K562 (cell line): Measurements from ENCODE around the gene EPHB4. TPM values are rescaled to one million over a fixed set of nuclear protein-coding genes. Genes with fewer than 3 reads are reported as not detected.

Source experiments
- ATF7 ChIP-seq: fragments of 450-650 bp; IDR thresholded peaks from 2 replicates; pipeline ENCODE4 v1.7.1; 2014; ENCODE audit warnings: mild to moderate bottlenecking, moderate library complexity
- SMARCA4 ChIP-seq: fragments of 450-650 bp; IDR thresholded peaks from 2 replicates; pipeline ENCODE4 v1.6.1; 2016
- polyA plus RNA-seq, 8 experiments: library from polyadenylated mRNA; depleted of rRNA in 4 of 8; stranded (reverse) in 5 of 8; unstranded in 3 of 8; fragments of >200 nt; fragmentation: Nextera tagmentation in 2 of 8; fragmentation: Illumina TruSeq in 1 of 8; extraction: Ambion mirVana in 2 of 8; extraction: Trizol in 1 of 8; gene quantifications; 2 replicates each; pipeline versions ENCODE4 v1.2.1 to v1.2.3, GENCODE V29; 2011 to 2014; ENCODE audit warnings: inconsistent platforms in 1 of 8, missing spikeins in 1 of 8
- total RNA-seq, 7 experiments: library from RNA; depleted of rRNA in 6 of 7; stranded (reverse); fragments of >200 nt in 6 of 7; fragmentation: Illumina TruSeq in 2 of 7; extraction: Trizol in 2 of 7; gene quantifications; 2 replicates each; pipeline versions ENCODE4 v1.2.1 to v1.2.3, GENCODE V29; 2011 to 2021; ENCODE audit warnings: low replicate concordance in 1 of 7
- TF ChIP-seq, protein P1 (sequence below): sonication (generic); formaldehyde crosslinking; IDR thresholded peaks from 2 replicates; pipeline ENCODE4 v1.8.0; 2023; ENCODE audit warnings: missing genetic modification reagents, mild to moderate bottlenecking, borderline replicate concordance
- TF ChIP-seq, protein P2 (sequence below): fragments of 450-650 bp; formaldehyde crosslinking; IDR thresholded peaks from 2 replicates; pipeline ENCODE4 v1.4.0; 2022; ENCODE audit warnings: missing genetic modification characterization
- TF ChIP-seq, protein P3 (sequence below): fragments of 450-650 bp; IDR thresholded peaks from 2 replicates; pipeline ENCODE4 v1.6.1; 2018; ENCODE audit not compliant: partially characterized antibody

EPHB4 gene
- total and polyA plus RNA-seq, 9 of the 15 experiments (the other 6 are each of a cell fraction or from before 2014, with no cell fraction given): 1.2 to 82.1 (median 37.9) TPM

DNA sequence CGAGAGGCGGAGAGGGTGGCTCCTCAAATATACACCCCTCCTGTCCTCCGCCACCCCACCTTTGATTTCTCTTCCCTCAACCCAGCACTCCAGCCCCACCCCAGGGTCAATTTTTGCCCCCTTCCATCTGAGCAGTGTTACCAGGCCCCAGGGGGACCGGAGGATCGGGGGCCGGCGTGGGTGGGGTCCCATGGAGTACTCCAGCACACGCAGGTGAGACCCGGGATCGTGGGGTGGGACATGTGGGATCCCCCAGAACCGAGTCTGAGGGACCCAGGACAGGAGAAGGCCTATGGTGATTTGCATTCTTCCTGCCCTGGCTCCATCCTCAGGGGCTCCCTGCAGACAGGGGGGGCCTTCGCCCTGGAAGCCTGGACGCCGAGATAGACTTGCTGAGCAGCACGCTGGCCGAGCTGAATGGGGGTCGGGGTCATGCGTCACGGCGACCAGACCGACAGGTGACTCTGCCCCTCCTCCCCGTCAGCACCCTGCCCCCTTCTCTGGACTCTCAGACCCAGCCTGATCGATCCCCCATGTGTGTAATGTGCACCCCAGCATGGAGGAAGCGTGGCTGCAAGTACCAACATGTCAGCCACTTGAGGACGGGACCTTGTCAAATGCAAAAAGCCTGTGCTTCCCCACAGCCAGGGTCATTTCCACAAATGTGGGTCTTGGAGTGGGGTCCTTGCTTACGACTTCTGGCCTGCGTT is 40.6 kb upstream of the EPHB4 start (continued):
- TF ChIP-seq, protein P1, sequence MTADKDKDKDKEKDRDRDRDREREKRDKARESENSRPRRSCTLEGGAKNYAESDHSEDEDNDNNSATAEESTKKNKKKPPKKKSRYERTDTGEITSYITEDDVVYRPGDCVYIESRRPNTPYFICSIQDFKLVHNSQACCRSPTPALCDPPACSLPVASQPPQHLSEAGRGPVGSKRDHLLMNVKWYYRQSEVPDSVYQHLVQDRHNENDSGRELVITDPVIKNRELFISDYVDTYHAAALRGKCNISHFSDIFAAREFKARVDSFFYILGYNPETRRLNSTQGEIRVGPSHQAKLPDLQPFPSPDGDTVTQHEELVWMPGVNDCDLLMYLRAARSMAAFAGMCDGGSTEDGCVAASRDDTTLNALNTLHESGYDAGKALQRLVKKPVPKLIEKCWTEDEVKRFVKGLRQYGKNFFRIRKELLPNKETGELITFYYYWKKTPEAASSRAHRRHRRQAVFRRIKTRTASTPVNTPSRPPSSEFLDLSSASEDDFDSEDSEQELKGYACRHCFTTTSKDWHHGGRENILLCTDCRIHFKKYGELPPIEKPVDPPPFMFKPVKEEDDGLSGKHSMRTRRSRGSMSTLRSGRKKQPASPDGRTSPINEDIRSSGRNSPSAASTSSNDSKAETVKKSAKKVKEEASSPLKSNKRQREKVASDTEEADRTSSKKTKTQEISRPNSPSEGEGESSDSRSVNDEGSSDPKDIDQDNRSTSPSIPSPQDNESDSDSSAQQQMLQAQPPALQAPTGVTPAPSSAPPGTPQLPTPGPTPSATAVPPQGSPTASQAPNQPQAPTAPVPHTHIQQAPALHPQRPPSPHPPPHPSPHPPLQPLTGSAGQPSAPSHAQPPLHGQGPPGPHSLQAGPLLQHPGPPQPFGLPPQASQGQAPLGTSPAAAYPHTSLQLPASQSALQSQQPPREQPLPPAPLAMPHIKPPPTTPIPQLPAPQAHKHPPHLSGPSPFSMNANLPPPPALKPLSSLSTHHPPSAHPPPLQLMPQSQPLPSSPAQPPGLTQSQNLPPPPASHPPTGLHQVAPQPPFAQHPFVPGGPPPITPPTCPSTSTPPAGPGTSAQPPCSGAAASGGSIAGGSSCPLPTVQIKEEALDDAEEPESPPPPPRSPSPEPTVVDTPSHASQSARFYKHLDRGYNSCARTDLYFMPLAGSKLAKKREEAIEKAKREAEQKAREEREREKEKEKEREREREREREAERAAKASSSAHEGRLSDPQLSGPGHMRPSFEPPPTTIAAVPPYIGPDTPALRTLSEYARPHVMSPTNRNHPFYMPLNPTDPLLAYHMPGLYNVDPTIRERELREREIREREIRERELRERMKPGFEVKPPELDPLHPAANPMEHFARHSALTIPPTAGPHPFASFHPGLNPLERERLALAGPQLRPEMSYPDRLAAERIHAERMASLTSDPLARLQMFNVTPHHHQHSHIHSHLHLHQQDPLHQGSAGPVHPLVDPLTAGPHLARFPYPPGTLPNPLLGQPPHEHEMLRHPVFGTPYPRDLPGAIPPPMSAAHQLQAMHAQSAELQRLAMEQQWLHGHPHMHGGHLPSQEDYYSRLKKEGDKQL (CRISPR knock-in tag): 0 out of 2 replicates have a peak, but pooled peaks have one; percentile 51
- 0 out of 2 replicates have a peak, but pooled peaks have one; percentile 10 for TF ChIP-seq ATF7
- 0 out of 2 replicates have a peak, but pooled peaks have one; percentile 10 for TF ChIP-seq SMARCA4
- TF ChIP-seq, protein P2, sequence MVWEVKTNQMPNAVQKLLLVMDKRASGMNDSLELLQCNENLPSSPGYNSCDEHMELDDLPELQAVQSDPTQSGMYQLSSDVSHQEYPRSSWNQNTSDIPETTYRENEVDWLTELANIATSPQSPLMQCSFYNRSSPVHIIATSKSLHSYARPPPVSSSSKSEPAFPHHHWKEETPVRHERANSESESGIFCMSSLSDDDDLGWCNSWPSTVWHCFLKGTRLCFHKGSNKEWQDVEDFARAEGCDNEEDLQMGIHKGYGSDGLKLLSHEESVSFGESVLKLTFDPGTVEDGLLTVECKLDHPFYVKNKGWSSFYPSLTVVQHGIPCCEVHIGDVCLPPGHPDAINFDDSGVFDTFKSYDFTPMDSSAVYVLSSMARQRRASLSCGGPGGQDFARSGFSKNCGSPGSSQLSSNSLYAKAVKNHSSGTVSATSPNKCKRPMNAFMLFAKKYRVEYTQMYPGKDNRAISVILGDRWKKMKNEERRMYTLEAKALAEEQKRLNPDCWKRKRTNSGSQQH (CRISPR knock-in tag): 0 out of 2 replicates have a peak, but pooled peaks have one; percentile 37
- TF ChIP-seq, protein P3, sequence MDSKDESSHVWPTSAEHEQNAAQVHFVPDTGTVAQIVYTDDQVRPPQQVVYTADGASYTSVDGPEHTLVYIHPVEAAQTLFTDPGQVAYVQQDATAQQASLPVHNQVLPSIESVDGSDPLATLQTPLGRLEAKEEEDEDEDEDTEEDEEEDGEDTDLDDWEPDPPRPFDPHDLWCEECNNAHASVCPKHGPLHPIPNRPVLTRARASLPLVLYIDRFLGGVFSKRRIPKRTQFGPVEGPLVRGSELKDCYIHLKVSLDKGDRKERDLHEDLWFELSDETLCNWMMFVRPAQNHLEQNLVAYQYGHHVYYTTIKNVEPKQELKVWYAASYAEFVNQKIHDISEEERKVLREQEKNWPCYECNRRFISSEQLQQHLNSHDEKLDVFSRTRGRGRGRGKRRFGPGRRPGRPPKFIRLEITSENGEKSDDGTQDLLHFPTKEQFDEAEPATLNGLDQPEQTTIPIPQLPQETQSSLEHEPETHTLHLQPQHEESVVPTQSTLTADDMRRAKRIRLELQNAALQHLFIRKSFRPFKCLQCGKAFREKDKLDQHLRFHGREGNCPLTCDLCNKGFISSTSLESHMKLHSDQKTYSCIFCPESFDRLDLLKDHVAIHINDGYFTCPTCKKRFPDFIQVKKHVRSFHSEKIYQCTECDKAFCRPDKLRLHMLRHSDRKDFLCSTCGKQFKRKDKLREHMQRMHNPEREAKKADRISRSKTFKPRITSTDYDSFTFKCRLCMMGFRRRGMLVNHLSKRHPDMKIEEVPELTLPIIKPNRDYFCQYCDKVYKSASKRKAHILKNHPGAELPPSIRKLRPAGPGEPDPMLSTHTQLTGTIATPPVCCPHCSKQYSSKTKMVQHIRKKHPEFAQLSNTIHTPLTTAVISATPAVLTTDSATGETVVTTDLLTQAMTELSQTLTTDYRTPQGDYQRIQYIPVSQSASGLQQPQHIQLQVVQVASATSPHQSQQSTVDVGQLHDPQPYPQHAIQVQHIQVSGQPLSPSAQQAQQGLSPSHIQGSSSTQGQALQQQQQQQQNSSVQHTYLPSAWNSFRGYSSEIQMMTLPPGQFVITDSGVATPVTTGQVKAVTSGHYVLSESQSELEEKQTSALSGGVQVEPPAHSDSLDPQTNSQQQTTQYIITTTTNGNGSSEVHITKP: no peak
